Aorta (tissue), 5 donors: ENCODE measurements around the gene SULT4A1. TPM values are rescaled to one million over a fixed set of nuclear protein-coding genes. Genes with fewer than 3 reads are reported as not detected.
A peak's percentile ranks its signal among the peaks of the same experiment; 100 is the strongest.
"Not testable (repeated sequence)": the region's sequence is repeated elsewhere in the genome, so short reads cannot be mapped to it uniquely, and the experiment has no call there.

Source experiments
- ATAC-seq: fragments of 200-7000 bp; cut with Tn5 transposase; one replicate; pipeline ENCODE4 v1.9.1; 2022; ENCODE audit warnings: moderate library complexity; ENCODE audit not compliant: low FRiP score
- DNase-seq, 2 donors: peaks; one replicate each; pipeline ENCODE4 v3.0.0-alpha.2; 2020
- H3K27ac ChIP-seq, 2 donors: one replicate each; pipeline ENCODE4 v1.5.1; 2013; ENCODE audit warnings: low read length in 2 of 2, mild to moderate bottlenecking in 2 of 2, moderate library complexity in 2 of 2, control low read depth in 1 of 2, inconsistent platforms in 1 of 2, low read depth in 1 of 2
- H3K27me3 ChIP-seq, 2 donors: one replicate each; pipeline ENCODE4 v1.6.1; 2013; ENCODE audit warnings: control low read depth in 1 of 2, low read length in 1 of 2, mild to moderate bottlenecking in 1 of 2, moderate library complexity in 1 of 2; ENCODE audit not compliant: insufficient read depth in 2 of 2, control insufficient read depth in 1 of 2
- H3K36me3 ChIP-seq, 2 donors: one replicate each; pipeline ENCODE4 v1.6.1; 2013; ENCODE audit warnings: control low read depth in 1 of 2, low read length in 1 of 2, mild to moderate bottlenecking in 1 of 2; ENCODE audit not compliant: insufficient read depth in 2 of 2, control insufficient read depth in 1 of 2
- H3K4me1 ChIP-seq, 2 donors: one replicate each; pipeline ENCODE4 v1.6.1; 2013; ENCODE audit warnings: low read length in 2 of 2, control low read depth in 1 of 2, mild to moderate bottlenecking in 1 of 2, moderate library complexity in 1 of 2; ENCODE audit not compliant: insufficient read depth in 2 of 2, control insufficient read depth in 1 of 2
- H3K4me3 ChIP-seq, 2 donors: one replicate each; pipeline ENCODE4 v1.5.1; 2013; ENCODE audit warnings: low read length in 2 of 2, control low read depth in 1 of 2, mild to moderate bottlenecking in 1 of 2
- H3K9me3 ChIP-seq: one replicate; pipeline ENCODE4 v1.6.1; 2013; ENCODE audit warnings: mild to moderate bottlenecking, low read length; ENCODE audit not compliant: control insufficient read depth
- WGBS, 2 donors: extraction: QIAGEN DNeasy Blood & Tissue Kit; methylation state at CpG; one replicate each; pipeline ENCODE4 v1.1.7; 2013; 5-methylcytosine and 5-hydroxymethylcytosine counted together
- intact Hi-C, 2 donors: fragments of 100-400 bp; cut with DNase I; formaldehyde crosslinking; loops; one replicate each; pipeline versions ENCODE4 v1.14.2 to v1.15.0; 2022
- long read RNA-seq, 2 donors: library from polyadenylated mRNA; unstranded; transcript quantifications; one replicate each; pipeline ENCODE4 v2.0.0, GENCODE V29; 2020 to 2021
- polyA plus RNA-seq, 2 donors: library from polyadenylated mRNA; stranded (reverse); fragments of 200-250 nt; gene quantifications; one replicate each; pipeline ENCODE4 v1.2.3, GENCODE V29; 2013
- total RNA-seq, 2 donors: library from RNA; stranded (reverse); fragmentation: NEBNext Ultra II Directional; extraction: Animal tissue kit (Norgen Biotek cat#: 25700); gene quantifications; one replicate each; pipeline ENCODE4 v1.2.1, GENCODE V29; 2021
- donor health status: healthy with polysubstance abuse.
- donor health status: Bipolar disorder and iron deficiency.
- donor health status: DM: no; HTN: no; CAD: no.
- donor health status: DM: no; HTN: no; CAD: no.
- donor health status: DM: yes; HTN: yes; CAD: no.

SULT4A1 gene, protein sequence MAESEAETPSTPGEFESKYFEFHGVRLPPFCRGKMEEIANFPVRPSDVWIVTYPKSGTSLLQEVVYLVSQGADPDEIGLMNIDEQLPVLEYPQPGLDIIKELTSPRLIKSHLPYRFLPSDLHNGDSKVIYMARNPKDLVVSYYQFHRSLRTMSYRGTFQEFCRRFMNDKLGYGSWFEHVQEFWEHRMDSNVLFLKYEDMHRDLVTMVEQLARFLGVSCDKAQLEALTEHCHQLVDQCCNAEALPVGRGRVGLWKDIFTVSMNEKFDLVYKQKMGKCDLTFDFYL
- not detected for total RNA-seq
- polyA plus RNA-seq, result 1 to 10 TPM in 1 of 2 donors, not detected in 1; 2.6 TPM
- long read RNA-seq, donor 1, result 0 reads
- long read RNA-seq, donor 2, result 0 reads

DNA sequence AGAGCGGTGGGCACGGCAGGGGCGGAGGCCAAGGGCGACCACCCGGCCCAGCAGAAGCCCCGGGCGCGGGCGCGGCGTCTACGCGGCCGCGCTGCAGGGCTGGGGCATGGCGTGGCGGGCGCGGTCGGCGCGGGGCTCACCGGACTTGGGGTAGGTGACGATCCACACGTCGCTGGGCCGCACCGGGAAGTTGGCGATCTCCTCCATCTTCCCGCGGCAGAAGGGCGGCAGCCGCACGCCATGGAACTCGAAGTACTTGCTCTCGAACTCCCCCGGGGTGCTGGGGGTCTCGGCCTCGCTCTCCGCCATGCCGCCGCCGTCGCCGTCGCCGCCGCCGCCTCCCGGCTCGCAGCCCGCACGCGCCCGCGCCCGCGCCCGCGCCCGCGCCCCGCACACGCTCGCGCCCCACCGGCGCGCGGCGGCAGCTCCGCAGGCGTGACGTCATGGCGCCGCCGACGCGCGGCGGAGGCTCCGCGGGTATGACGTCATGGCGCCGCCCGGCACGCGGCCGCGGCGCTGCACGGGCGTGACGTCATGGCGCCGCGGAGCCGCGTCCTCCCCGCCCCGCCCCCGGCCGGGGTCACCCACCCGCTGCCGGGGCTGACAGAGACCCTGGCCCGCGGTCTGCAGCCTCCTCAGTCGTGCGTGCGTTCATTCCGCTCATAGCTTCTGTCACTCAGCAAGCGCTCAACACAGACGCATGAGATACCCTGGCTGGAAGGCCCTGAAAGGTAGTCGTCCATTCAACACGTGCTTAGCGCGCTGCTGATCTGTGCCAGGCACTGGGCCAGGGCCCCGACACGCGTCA is at the start of gene SULT4A1:
Gene SULT4A1 (minus strand): TSS at position 440 of the 808 bp plus-strand sequence. CDS start 131 bp downstream, at position 309.
- Histone ChIP-seq H3K4me1 (no peaks in the 10 kb centered on the region), H3K27ac (no peak within 1 kb of the TSS), H3K4me3 (no peak within 1 kb of the TSS), H3K27me3 (no peaks in the 10 kb centered on the region), H3K36me3 (no peaks in the 10 kb centered on the region), H3K9me3 (peaks cover 7% of the 10 kb centered on the region)
- DNase-seq, result peak in 1 of 2 donors; percentile 69
- 2% methylated on average over 78 to 121 of the region's 121 CpGs for WGBS, 2 donors
- intact Hi-C loops, result no loop called here
- no peak for ATAC-seq

DNA sequence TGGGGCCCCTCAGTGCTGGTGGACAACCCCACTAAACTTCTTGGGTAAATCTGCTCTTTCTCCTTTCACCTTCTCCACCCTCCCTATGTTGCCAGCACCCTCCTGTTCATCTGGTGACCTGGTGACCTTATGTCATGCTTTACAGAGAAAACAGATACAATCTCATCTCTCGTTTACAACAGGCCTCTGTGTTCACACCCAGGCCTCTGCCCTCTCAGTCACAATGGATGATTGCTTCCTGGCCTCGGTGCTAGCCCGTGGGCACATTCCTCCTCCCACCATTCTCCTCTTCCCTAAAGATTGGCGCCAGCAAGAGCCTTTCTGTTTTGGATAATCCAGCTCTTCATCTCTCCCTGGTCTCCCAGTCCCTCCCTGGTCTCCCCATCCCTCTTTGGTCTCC is 49.0 kb upstream of the SULT4A1 start:
- H3K4me1 ChIP-seq, result no peaks in the 10 kb centered on the region
- intact Hi-C loops, result no loop called here
- peaks cover 4% of the 10 kb centered on the region for H3K9me3 ChIP-seq
- H3K27ac ChIP-seq, result no peak overlapping the region
- DNase-seq (no peak), ATAC-seq (no peak)
- WGBS, 2 donors, result 15 to 20% methylated on average over 4 of the region's 4 CpGs
- no peaks in the 10 kb centered on the region for H3K36me3 ChIP-seq
- no peaks in the 10 kb centered on the region for H3K27me3 ChIP-seq
- no peak overlapping the region for H3K4me3 ChIP-seq

DNA sequence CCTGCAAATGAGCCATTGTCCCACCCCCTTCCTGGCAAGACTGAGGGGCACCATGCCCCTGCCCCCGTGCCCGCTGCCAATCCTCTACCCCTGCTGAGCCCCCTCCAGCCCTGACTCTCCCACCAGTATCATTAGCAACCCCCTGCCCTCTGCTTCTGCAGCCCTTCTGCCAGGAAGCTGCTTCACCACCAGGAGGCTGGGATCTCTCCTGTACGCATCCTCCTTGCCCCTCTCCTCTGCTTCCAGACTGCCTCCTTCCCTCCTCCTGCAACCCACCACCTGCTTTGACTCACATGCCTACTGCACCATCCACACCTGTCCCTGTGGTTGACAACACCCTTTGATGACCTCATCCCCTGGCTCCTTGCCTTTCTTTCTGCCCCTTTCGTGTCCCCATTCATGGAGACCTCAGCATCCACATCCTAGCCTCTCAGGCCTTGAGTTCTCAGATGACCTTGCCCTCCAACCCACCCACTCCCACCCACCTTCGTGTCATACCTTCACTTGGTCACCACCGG is 47.9 kb upstream of the SULT4A1 start:
- WGBS, 2 donors, result 61 to 69% methylated on average over 6 of the region's 6 CpGs
- H3K4me3 ChIP-seq, result no peak overlapping the region
- H3K27me3 ChIP-seq, result no peaks in the 10 kb centered on the region
- H3K36me3 ChIP-seq, result no peaks in the 10 kb centered on the region
- intact Hi-C loops, result no loop called here
- DNase-seq (no peak), ATAC-seq (no peak)
- no peaks in the 10 kb centered on the region for H3K4me1 ChIP-seq
- no peaks in the 10 kb centered on the region for H3K9me3 ChIP-seq
- H3K27ac ChIP-seq, result no peak overlapping the region

DNA sequence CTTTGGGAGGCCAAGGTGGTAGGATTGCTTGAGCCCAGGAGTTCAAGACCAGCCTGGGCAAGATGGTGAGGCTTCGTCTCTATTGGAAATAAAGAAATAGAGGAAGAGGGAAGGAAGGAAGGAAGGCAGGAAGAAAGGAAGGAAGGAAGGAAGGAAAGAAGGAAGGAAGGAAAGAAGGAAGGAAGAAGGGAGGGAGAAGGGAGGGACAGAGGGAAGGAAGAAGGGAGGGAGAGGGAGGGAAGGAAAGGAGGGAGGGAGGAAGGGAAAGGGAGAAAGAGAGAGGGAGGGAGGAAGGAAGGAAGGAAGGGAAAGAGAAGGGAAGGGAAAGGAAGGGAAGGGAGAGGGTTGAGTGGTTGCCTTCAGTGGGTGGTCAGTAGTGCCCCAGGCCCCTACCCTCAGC is 47.4 kb upstream of the SULT4A1 start:
- Histone ChIP-seq H3K36me3 (no peaks in the 10 kb centered on the region), H3K27me3 (no peaks in the 10 kb centered on the region), H3K27ac (no peak overlapping the region), H3K9me3 (no peaks in the 10 kb centered on the region), H3K4me3 (no peak overlapping the region), H3K4me1 (no peaks in the 10 kb centered on the region)
- intact Hi-C loops, result no loop called here
- DNase-seq (no peak), ATAC-seq (no peak)
- WGBS, 2 donors, result 88% methylated on average over 1 of the region's 1 CpG

DNA sequence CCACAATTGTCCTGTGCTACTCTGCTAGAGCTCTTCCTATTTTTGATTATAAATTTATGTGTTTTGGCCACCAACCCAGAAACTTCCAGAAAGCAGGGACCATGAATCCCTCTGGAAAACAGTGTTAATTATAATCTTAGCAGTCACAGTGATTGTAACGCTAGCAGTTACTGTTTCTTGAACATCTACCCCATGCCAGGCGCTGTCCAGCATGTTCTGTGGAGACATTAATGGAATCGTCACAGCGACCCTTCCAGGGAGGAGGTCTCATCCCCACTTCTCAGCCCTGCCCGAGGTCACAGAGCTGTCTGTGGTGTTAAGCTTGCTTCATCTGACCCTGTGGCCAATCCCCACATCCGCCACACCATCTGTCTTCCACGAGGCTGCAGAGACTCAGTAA is 43.4 kb upstream of the SULT4A1 start:
- H3K27ac ChIP-seq, result no peak overlapping the region
- H3K4me1 ChIP-seq, result no peaks in the 10 kb centered on the region
- no peaks in the 10 kb centered on the region for H3K36me3 ChIP-seq
- DNase-seq, result no peak
- no peaks in the 10 kb centered on the region for H3K9me3 ChIP-seq
- no peaks in the 10 kb centered on the region for H3K27me3 ChIP-seq
- intact Hi-C loops, result no loop called here
- H3K4me3 ChIP-seq, result no peak overlapping the region
- no peak for ATAC-seq
- 30 to 37% methylated on average over 7 of the region's 7 CpGs for whole genome bisulfite sequencing, 2 donors

DNA sequence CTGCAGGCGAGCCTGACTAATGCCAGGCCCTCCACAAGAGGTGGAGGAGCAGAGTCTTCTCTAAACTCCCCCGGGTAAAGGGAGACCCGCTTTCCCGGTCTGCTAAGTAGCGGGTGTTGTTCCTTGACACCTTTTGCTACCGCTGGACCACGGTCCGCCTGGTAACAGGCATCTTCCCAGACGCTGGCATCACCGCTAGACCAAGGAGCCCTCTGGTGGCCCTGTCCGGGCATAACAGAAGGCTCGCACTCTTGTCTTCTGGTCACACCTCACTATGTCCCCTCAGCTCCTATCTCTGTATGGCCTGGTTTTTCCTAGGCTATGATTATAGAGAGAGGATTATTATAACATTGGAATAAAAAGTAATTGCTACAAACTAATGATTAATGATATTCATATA is 42.1 kb upstream of the SULT4A1 start:
- H3K27ac ChIP-seq, H3K27me3 ChIP-seq, H3K9me3 ChIP-seq, intact Hi-C loops, H3K36me3 ChIP-seq, ATAC-seq, H3K4me1 ChIP-seq, H3K4me3 ChIP-seq, DNase-seq: not testable (repeated sequence)
- 20 to 35% methylated on average over 11 to 12 of the region's 12 CpGs for WGBS, 2 donors

DNA sequence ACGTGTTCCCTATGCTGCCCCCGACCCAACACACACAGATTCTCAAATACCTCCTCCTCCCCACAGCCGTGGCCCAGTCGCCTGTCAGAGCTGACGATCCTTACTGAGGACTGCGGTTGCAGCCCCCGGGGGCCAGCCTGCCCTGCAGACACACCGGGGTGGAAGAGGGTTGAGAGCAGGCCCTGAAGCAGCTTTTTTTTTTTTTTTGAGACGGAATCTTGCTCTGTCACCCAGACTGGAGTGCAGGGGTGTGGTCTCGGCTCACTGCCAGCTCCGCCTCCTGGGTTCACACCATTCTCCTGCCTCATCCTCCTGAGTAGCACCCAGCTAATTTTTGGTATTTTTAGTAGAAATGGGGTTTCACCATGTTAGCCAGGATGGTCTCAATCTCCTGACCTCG is 40.7 kb upstream of the SULT4A1 start:
- 65 to 68% methylated on average over 12 of the region's 12 CpGs for WGBS, 2 donors
- H3K4me3 ChIP-seq, H3K36me3 ChIP-seq, intact Hi-C loops, H3K4me1 ChIP-seq, H3K9me3 ChIP-seq, H3K27me3 ChIP-seq, DNase-seq, H3K27ac ChIP-seq, ATAC-seq: not testable (repeated sequence)

DNA sequence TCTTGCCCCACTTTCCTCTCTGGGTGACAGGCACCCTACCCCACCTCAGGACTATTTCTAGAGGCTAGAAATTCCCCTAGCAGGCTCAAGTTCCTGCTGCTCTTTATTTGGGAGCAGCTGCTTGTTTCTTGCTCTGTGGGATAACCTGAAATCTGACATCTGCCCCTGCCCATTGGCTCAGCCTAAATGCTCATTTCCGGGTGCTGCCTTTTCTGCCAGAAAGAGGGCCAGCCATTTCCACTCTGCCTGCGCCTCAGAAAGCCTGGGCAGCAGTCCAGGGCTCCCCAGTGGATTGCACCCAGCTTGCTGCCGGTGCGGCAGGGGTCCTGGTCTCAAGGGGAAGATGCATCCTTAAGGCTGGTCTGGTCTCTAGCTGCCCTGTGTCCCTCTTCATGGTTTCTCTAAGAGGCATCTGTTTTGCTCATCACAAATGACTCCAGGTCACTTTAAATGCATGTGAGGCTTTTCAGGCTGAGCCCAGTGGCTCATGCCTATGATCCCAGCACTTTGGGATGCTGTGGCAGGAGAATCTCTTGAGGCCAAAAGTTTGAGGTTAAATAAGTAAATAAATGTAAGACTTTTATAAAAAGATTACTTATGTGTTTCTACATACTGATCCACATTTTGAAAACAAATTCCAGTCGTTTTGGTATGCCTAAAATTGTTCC is 39.8 kb upstream of the SULT4A1 start:
- Histone ChIP-seq H3K4me1 (no peaks in the 10 kb centered on the region), H3K27ac (no peak overlapping the region), H3K27me3 (no peaks in the 10 kb centered on the region), H3K36me3 (no peaks in the 10 kb centered on the region), H3K9me3 (no peaks in the 10 kb centered on the region), H3K4me3 (no peak overlapping the region)
- DNase-seq (no peak), ATAC-seq (no peak)
- 22 to 39% methylated on average over 5 of the region's 5 CpGs for whole genome bisulfite sequencing, 2 donors
- intact Hi-C loops, result no loop called here
